Hair follicular keratinocyte (primary cell): ENCODE measurements around the gene C6orf136. TPM values are rescaled to one million over a fixed set of nuclear protein-coding genes. Genes with fewer than 3 reads are reported as not detected.

Experiments
- total RNA-seq: library from RNA; depleted of rRNA; stranded (reverse); fragments of >200 nt; gene quantifications from 2 replicates; pipeline ENCODE4 v1.2.3, GENCODE V29; 2015

Gene C6orf136, protein sequence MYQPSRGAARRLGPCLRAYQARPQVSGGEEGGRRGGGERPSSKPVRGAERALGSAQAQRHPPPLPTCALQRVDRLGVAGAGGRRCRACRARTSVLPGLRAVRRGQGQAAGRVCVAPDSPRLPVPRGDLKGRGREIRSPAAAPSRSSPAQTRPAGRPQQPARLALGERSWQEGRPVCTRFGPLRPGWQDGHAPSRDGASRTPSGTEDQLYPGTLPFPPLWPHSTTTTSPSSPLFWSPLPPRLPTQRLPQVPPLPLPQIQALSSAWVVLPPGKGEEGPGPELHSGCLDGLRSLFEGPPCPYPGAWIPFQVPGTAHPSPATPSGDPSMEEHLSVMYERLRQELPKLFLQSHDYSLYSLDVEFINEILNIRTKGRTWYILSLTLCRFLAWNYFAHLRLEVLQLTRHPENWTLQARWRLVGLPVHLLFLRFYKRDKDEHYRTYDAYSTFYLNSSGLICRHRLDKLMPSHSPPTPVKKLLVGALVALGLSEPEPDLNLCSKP
- 6.1 and 10.6 TPM in 2 replicates for total RNA-seq

DNA sequence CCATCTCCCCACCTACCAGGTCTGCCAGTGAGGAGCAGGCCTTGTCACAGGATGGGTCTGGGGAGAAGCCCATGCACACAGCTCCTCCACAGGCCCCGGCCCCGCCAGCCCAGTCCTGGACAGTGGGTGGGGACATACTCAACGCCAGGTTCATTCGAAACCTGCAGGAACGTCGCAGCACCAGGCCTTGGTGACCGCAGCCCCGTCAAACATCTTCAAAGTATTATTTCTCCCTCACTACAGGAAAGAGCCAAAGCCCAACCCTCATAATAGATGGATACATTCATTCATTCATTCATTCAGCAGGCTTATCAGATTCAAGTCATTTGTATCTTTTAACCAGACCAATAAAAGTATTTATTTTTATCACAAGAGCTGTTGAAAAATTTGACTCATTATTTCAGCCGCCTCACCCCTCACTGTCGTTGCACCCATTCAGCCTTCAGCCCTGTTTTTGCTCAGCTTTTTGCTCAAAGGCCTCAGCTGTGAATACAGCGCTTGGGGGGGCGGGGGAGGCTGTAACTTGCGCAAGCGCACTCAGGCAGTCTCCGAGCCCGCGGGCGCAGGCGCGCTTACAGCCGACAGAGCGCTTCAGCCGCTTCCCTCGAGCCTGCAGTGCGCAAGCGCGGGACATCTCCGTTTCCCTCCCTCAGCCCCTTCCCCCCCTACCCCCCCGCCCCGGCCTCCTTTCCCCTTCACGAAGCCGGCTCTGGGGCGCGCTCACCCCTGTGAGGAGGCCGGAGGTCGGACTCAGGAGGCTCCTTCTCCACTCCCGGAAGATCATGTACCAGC lies at the start of gene C6orf136:
TSS of gene C6orf136 (plus strand) at position 684 of the 792 bp plus-strand sequence. CDS start at position 783, 99 bp downstream.

DNA sequence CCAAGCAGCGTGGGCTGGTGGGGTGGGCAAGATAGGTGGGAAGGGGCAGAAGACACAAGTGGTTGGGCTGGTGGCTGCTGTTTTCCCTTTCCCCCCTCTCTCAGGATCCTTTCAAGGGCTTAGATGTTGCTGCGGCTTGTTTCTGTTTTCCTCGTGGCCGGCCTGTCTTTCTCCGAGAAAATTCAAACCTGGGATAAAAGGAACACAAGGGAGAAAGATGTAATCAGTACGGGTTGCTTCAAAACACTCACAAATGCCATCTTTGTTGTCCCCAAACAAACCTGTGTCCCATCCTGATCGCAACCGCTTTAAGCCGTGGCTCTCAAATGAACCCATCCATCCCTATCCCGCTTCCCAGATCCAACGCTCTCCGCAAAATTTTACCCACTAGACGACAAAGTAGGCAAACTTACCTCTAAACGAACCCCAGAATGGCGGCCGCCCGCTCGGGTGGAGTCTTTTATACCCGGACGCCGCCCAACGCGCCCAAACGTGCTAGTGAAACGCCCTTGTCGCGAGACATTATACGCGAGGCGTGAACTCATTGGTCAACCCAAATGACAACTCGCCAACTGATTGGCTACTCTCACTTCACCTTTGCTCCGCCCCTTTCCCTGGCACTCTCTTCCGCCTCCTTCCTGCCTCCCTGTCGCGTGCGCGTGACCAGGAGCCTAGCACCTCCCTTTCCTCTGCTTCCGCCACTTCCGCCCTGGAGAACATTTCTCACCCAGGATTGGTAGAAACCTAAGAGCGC lies 29.9 kb upstream of the C6orf136 start, which contains the start of gene PPP1R10:
TSS of gene PPP1R10 (minus strand) at position 433 of the 754 bp plus-strand sequence. CDS start 7,299 bp downstream, outside the sequence.

DNA sequence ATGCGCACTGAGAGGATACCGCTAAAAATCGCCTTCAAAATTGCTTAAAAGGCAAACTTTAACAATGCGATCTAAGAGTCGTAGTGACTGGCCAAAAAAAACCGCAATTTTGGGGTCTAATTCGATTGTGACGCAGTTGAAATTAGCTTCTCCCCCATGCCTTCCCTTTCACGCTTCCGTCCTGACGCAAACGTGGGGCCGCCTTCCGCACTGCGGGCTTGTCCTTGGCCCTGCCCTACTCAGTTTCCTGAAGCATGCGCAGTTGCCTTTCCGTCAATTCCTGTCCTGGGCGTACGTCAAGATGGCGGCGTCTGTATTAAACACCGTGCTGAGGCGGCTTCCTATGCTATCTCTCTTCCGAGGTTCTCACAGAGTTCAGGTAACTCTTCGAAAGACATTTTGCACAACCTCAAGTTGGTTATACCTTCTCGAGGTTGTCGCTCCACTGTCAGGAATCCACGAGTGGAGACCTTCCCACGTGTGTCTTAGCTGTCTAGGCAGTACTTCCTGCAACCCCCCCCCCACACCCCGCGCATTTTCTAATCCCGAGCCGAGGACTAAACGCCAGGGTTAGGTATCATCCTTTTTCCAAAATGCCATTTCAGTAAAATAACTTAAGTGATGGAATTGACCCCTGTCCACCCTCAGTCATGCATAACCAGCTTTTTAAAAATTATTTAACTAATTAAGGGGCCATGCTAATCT lies 29.2 kb upstream of the C6orf136 start, which contains the start of gene MRPS18B:
TSS of gene MRPS18B (plus strand) at position 276 of the 705 bp plus-strand sequence. CDS start at position 302, 26 bp downstream.

DNA sequence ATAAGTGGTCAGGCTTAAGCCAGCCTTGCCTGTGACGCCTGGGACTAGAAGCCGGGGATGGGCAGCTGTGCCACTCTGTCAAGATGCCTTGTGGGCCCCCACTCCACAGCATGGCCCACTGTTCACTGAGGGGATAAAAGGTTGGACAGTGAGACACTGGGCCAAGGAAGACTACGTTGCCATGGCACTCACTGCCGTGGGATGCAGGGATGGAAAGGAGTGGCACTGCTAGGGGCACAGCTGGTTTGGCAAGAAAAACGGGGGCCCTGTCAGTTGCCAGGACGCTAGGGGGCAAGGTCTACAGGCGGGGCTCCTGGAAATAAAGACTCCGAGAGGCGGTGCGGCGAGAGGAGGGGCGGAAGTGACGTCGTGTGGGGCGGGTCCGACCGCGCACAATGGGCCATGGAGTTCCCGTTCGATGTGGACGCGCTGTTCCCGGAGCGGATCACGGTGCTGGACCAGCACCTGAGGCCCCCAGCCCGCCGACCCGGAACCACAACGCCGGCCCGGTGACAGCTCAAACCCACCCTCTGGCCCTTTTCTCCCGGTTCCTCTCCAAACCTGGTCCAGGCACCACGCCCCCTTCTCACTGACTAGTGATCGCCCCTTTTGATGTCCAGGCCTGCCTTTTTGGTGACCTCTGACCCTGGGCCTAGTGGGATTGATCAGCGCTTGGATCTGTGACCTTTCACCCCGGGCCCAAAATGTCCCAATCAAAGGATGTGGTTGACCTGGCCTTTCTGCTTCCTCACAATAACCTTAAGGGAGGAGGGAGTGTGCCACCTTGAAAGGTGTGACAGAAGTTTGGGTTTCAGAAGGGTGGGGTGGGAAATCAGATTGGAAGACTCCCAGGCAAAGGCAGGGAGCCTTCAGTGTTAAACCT lies 20.2 kb upstream of the C6orf136 start, which contains the start of gene ATAT1:
TSS of gene ATAT1 (plus strand) at position 391 of the 883 bp plus-strand sequence.

DNA sequence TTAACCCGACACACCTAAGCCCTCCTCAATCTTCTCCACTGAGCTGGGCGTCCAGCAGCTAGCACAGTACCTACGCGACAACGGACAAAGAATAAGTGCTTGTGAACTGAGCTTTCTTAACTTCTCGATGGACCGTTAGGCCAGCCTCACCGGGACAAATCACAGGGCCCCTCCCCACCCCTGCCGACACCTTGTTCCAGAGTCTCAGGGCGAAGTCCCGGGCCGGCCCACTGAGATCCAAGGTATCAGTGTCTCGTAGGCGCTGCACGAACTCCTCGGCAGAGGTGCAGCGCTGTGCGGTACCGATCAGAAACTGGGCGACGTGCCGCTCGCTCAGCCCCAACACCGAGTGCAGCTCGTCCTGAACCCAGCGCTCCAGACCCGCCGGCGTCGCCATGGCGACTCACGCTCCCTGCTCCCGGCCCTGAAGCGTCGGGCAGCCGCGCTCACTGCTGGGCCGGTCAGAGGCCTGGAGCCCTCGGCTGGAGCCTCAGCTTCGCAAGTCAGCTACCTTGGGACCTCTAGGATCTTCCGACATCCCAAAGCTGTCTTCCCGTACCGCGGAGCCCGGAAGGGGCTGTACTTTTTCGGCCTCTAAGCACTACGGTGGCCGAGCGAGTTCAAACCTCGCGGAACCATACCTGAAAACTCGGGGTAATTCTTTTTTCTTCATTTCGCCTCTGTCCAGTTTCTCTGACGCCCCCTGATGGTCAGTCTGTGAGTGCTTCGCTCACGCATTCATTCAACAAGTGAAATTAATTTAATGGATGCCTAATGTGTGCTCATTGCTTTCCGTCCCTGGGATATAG lies 25.7 kb downstream of the C6orf136 start, which contains the start of gene DHX16:
TSS of gene DHX16 (minus strand) at position 562 of the 809 bp plus-strand sequence. CDS start at position 397, 165 bp downstream.

DNA sequence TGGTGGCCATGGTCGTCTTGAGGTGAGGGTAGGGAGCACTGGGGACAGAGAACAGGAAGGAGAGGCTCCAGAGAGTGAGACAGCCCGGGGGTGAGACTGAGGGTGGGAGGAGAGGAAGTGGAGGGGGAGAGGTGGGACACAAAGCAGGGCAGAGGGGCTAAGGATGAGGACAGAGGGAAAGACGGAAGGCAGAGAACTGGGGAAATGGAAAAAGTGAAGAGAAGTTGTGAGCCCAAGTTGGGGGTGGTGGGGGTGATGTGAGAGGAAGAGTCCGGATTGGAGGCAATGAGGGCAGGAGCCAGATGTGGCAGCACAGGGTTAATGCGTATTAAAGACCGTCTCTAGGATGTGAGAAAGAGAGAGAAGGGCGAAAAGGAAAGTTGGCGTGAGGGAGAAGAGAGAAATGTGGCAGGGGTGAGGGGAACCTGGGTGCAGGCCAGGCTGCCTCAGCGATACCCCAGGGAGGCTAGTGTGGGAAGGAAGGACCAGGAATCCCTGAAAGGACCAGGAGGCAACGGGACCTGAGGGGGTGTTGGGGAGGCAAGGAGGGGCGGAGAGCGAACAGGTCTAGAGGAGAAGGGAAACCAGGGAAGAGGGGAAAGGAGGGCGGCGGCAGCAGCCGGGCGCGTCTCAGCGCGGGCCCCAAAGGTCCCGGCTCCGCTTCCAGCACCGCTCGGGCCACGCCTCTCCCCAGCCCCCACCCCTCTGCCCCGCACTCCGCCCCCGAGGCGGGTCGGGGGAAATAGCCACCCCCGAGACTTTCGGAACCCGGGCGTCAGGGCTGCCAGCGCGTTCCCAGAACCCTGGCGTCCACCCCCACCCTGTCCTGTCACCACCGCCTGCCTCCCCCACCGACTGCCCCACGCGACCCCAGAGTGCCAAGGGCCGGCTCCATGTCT lies 39.3 kb downstream of the C6orf136 start, which contains the start of gene PPP1R18:
TSS of gene PPP1R18 (minus strand) at position 637 of the 899 bp plus-strand sequence. CDS start at position 10, 627 bp downstream.

DNA sequence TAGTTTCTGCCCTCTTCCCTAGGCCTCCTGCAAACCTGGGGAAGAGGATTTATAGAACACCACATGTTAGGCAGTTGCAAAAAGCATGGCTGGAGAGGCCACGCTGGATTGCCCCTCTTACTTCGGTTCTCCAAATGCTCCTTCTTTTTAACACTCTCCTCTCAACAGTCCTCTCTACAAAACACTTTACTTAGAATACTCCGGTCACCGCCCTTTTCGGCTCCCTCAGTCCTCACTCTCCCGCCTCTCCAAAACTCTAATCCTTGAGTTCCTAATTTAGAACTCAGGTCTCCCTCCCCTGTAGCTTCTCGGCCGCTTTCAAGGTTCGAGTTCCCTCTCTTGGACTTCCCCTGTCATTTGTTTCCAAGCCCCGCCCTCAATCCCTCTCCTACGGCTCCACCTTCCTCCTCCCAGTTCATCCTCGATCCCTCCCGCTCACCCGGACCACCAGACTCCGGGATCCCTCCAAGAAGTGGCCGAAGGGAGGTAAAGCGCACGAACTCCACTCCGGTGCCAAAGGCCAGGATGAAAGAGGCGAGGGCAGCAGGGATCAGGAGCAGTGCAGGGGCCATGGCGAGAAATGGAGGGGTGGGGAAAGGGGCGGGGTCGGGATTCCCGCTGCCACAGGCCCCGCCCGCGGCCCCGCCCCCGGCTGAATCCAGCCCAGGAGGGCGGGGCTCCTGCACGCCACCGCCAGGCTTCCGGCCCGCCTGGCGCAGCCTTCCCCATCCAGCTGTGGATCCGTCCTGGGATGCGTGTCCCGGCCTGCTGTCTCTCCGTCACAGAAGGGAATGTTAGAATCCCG lies 43.7 kb downstream of the C6orf136 start, which contains the start of gene NRM:
TSS of gene NRM (minus strand) at position 582 of the 805 bp plus-strand sequence. CDS start at position 572, 10 bp downstream.

Other genes starting within 250 kb of the C6orf136 start
- 122 and 194 TPM in 2 replicates for gene HLA-E, start 157.6 kb upstream of the C6orf136 start, total RNA-seq
- 39.2 and 43.2 TPM in 2 replicates for gene GNL1, start 90.6 kb upstream of the C6orf136 start, total RNA-seq
- gene PRR3, start 89.8 kb upstream of the C6orf136 start, total RNA-seq, result 2.3 and 4.0 TPM in 2 replicates
- gene ABCF1, start 75.7 kb upstream of the C6orf136 start, total RNA-seq, result 34.5 and 41.9 TPM in 2 replicates
- gene PPP1R10, start 29.9 kb upstream of the C6orf136 start, total RNA-seq, result 24.8 and 31.6 TPM in 2 replicates
- gene MRPS18B, start 29.3 kb upstream of the C6orf136 start, total RNA-seq, result 62.8 and 82.6 TPM in 2 replicates
- 1.6 and 6.2 TPM in 2 replicates for gene ATAT1, start 20.3 kb upstream of the C6orf136 start, total RNA-seq
- 19.4 and 33.6 TPM in 2 replicates for gene DHX16, start 25.9 kb downstream of the C6orf136 start, total RNA-seq
- gene PPP1R18, start 39.5 kb downstream of the C6orf136 start, total RNA-seq, result 75.3 and 97.1 TPM in 2 replicates
- 7.4 and 12.4 TPM in 2 replicates for gene NRM, start 43.9 kb downstream of the C6orf136 start, total RNA-seq
- 9.9 and 17.6 TPM in 2 replicates for gene MDC1, start 70.1 kb downstream of the C6orf136 start, total RNA-seq
- 521 and 1,018 TPM in 2 replicates for gene TUBB, start 73.2 kb downstream of the C6orf136 start, total RNA-seq
- gene FLOT1, start 95.6 kb downstream of the C6orf136 start, total RNA-seq, result 26.1 and 35.9 TPM in 2 replicates
- gene IER3, start 97.4 kb downstream of the C6orf136 start, total RNA-seq, result 518 and 821 TPM in 2 replicates
- gene DDR1, start 237.4 kb downstream of the C6orf136 start, total RNA-seq, result 225 and 283 TPM in 2 replicates